CD4-positive, alpha-beta T cell treated with Interleukin-21 for 1 hour (primary cell): ENCODE results near the gene CBL.

Source experiments
- DNase-seq: peaks from one replicate; pipeline ENCODE4 v3.0.0-alpha.2; 2020

Gene CBL

GRCh38 chr11:119350302-119350701 is 144.2 kb downstream of the CBL start:
- no peak for DNase-seq

- no peak for DNase-seq
Observed at GRCh38 chr11:119351232-119351631, 145.1 kb downstream of the CBL start.

- DNase-seq: no peak
Observed at GRCh38 chr11:119352857-119353260, 146.7 kb downstream of the CBL start.

- no peak for DNase-seq
Observed at GRCh38 chr11:119355091-119355843, 149.1 kb downstream of the CBL start.

- peak; percentile 72 for DNase-seq
Observed at GRCh38 chr11:119356349-119357031, 150.4 kb downstream of the CBL start.

- DNase-seq: no peak
Observed at GRCh38 chr11:119357074-119357473, 150.9 kb downstream of the CBL start.
